Thyroid gland (tissue), 4 donors: Measurements from ENCODE around the gene MERTK.

Source experiments
- CTCF ChIP-seq, 6 experiments: fragments of 200-600 bp in 3 of 6; fragments of 450-650 bp in 3 of 6; sonication (generic) in 3 of 6; IDR thresholded peaks; one replicate each; pipeline ENCODE4 v1.5.1; 2016 to 2019; ENCODE audit warnings: antibody characterized with exemption in 6 of 6, mild to moderate bottlenecking in 2 of 6, inconsistent platforms in 1 of 6, moderate library complexity in 1 of 6
- POLR2A ChIP-seq, 2 donors: fragments of 450-650 bp; IDR thresholded peaks; one replicate each; pipeline ENCODE4 v1.6.1; 2017; ENCODE audit warnings: antibody characterized with exemption in 2 of 2, mild to moderate bottlenecking in 2 of 2, moderate library complexity in 1 of 2

- TF ChIP-seq CTCF (IDR thresholded peaks at IDR 0.05) (no peak), POLR2A (IDR thresholded peaks at IDR 0.05) (no peak)
Measured at GRCh38 chr2:111972955-111973565, 74.7 kb downstream of the MERTK start.
